GM12891 (cell line): ENCODE results near the gene ALS2CL.

ENCODE experiments used
- PAX5 ChIP-seq: IDR thresholded peaks from 2 replicates; pipeline ENCODE4 v1.6.1; 2011; ENCODE audit warnings: low read length, moderate library complexity, mild to moderate bottlenecking; ENCODE audit not compliant: insufficient read depth, severe bottlenecking
- POLR2A ChIP-seq: IDR thresholded peaks from 2 replicates; pipeline ENCODE4 v1.6.1; 2011; ENCODE audit warnings: low read depth, low read length, control low read depth
- POLR2AphosphoS5 ChIP-seq: IDR thresholded peaks from 2 replicates; pipeline ENCODE4 v1.6.1; 2011; ENCODE audit warnings: low read depth, low read length, control low read depth
- POU2F2 ChIP-seq: IDR thresholded peaks from 2 replicates; pipeline ENCODE4 v1.6.1; 2011; ENCODE audit warnings: low read depth, mild to moderate bottlenecking, control low read depth, low read length, moderate library complexity
- TAF1 ChIP-seq: IDR thresholded peaks from 2 replicates; pipeline ENCODE4 v1.6.1; 2011; ENCODE audit warnings: low read depth, low read length, control low read depth

DNA sequence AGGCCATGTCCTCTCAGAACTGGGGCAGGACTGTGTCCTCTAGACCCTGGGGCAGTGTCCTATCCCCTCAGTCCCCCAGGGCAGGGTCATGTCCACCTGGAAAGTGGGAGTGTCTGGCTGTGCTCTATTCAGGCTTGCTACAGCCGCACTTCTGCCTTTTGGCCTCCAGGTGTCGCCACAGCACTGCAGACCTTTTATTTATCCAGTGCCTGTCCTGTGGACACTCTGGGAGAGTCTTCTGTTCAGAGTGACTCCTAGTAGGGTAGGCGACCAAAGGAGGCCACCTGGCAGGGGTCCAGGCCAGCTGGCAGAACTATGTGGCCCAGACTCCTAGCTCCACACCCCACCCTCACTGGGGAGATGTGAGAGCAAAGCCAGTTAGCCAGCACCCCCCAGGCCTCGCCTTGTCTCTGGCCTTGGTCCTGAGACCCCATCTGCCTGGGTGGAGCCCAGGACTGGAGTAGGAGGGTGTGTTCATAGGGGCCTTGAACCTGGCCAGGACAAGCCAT lies 11.6 kb upstream of the ALS2CL start:
- TF ChIP-seq POLR2A (no peak), TAF1 (no peak), POU2F2 (no peak), POLR2AphosphoS5 (no peak), PAX5 (no peak)
